ENCODE measurements around the gene ST6GALNAC2. TPM values are rescaled to one million over a fixed set of nuclear protein-coding genes. Genes with fewer than 3 reads are reported as not detected.

ST6GALNAC2 gene
- total and polyA plus RNA-seq, 10 of the 15 experiments (the other 5 are each of a cell fraction or from before 2014, with no cell fraction given), result 0.08 to 0.41 (median 0.23) TPM; not detected in 6

GRCh38 chr17:76561799-76562268, 23.8 kb downstream of the ST6GALNAC2 start:
- no peaks in the 10 kb centered on the region for H3K9me3 ChIP-seq (replicated peaks; ENCODE audit: control insufficient read depth, insufficient read depth, low read length)
- no peaks in the 10 kb centered on the region for H3K27me3 ChIP-seq (replicated peaks in 1 of 2; ENCODE audit: control insufficient read depth in 2 of 2, insufficient read depth in 2 of 2, low read length in 1 of 2)
- RAD21 ChIA-PET (ENCODE audit: unreplicated experiment), result interaction anchor here (0.8 to 3.0 kb wide), 4 partner anchors 18 to 62 kb away, joined by 3 to 22 read pairs (median 3); no protein-coding TSS in a partner anchor
- WGBS (ENCODE audit: insufficient coverage, insufficient replicate concordance, low lambda C conversion rate, missing lambda C conversion rate), result 35% methylated on average over 5 of the region's 5 CpGs
- H3K4me3 ChIP-seq, result peak overlapping the region; percentile 74
- POLR2A ChIA-PET, result interaction anchor here (0.9 to 1.7 kb wide), 3 partner anchors 18 to 28 kb away, joined by 3 read pairs; no protein-coding TSS in a partner anchor
- intact Hi-C loops (cut with micrococcal nuclease; ENCODE audit: unreplicated experiment), result loop anchor here (10.0 kb wide), 1 partner anchor 133 kb away; no protein-coding TSS in a partner anchor
- no peak for DNase-seq (ENCODE audit: low read depth, low spot score)
- SMC1A ChIA-PET (ENCODE audit: uncharacterized antibody, unreplicated experiment), result interaction anchor here (1.0 to 7.2 kb wide), 4 partner anchors 11 to 153 kb away, joined by 3 to 87 read pairs (median 5); no protein-coding TSS in a partner anchor
- H3K4me1 ChIP-seq (ENCODE audit: control insufficient read depth, insufficient read depth, low read length), result peaks cover 19% of the 10 kb centered on the region
- in situ Hi-C loops (cut with MboI), result no loop called here
- no peak for FAIRE-seq
- peak overlapping the region; percentile 99; the same call in 1 of the 2 replicates for H3K9ac ChIP-seq (ENCODE audit: control insufficient read depth, insufficient read depth, low read length)
- TF ChIP-seq SREBF2 (IDR thresholded peaks at IDR 0.05; ENCODE audit: low read length), result no peak
- TF ChIP-seq ZBTB40 (IDR thresholded peaks at IDR 0.05; ENCODE audit: borderline replicate concordance), result no peak
- TF ChIP-seq SMAD1 (IDR thresholded peaks at IDR 0.05; ENCODE audit: low read depth, partially characterized antibody), result no peak
- no peak for TF ChIP-seq ZNF687 (IDR thresholded peaks at IDR 0.05)
- no peak for TF ChIP-seq TARDBP (IDR thresholded peaks at IDR 0.05; ENCODE audit: borderline replicate concordance)
- no peak for TF ChIP-seq RBBP5 (conservative IDR thresholded peaks at IDR 0.05)
- no peak for TF ChIP-seq WRNIP1 (IDR thresholded peaks at IDR 0.05; ENCODE audit: borderline replicate concordance, low read depth, low read length)
- TF ChIP-seq SP1 (IDR thresholded peaks at IDR 0.05; ENCODE audit: low read depth, low read length), result no peak
- no peak for TF ChIP-seq FOS (IDR thresholded peaks at IDR 0.05; ENCODE audit: borderline replicate concordance, extremely low read depth, insufficient read length)
- peaks cover 7 to 26% of the 10 kb centered on the region in 2 experiments for H3K36me3 ChIP-seq (ENCODE audit: control insufficient read depth in 2 of 2, insufficient read depth in 2 of 2, low read length in 1 of 2)
- H2AFZ ChIP-seq (ENCODE audit: control insufficient read depth, low read depth, low read length), result no peak overlapping the region
- H4K20me1 ChIP-seq (ENCODE audit: control insufficient read depth, insufficient read depth), result peaks cover 3% of the 10 kb centered on the region; the same call in 1 of the 2 replicates
- H3K79me2 ChIP-seq (ENCODE audit: control insufficient read depth, insufficient read depth, low read length), result peaks cover 58% of the 10 kb centered on the region
- CTCF ChIA-PET, result interaction anchor here (0.6 to 6.1 kb wide), 6 partner anchors 11 to 255 kb away, joined by 3 to 146 read pairs (median 4); no protein-coding TSS in a partner anchor
- ATAC-seq, result no peak
- BruUV-seq (replicated peaks), result no TSS peak
- H3K27ac ChIP-seq (ENCODE audit: control insufficient read depth, insufficient read depth), result peak overlapping the region; percentile 95; the same call in 1 of the 2 replicates
- peak overlapping the region; percentile 94 for H3K4me2 ChIP-seq (ENCODE audit: control insufficient read depth, insufficient read depth)

Data from GM12878 (cell line).